Measurements from ENCODE around the gene ASXL2.

The ASXL2 gene

GRCh38 chr2:25684577-25685473, 193.5 kb downstream of the ASXL2 start:
- no peak for DNase-seq

All from cortex of kidney (tissue), 1 donor.